Inferior parietal cortex (tissue), 1 donor: ENCODE data around the gene COL9A3.

ENCODE experiments used
- DNase-seq: peaks from one replicate; pipeline ENCODE4 v3.0.0-alpha.2; 2016; ENCODE audit errors: extremely low spot score

COL9A3 gene

GRCh38 chr20:62816884-62817873 is at the start of gene COL9A3:
Gene COL9A3, plus strand, starts transcription at chr20:62817050. Its CDS starts 15 bp downstream, at chr20:62817065.
- peak; percentile 55 for DNase-seq

GRCh38 chr20:62768234-62768546 is 48.7 kb upstream of the COL9A3 start:
- DNase-seq = no peak

GRCh38 chr20:62768551-62769287 is 48.1 kb upstream of the COL9A3 start:
- no peak for DNase-seq

- no peak for DNase-seq
Observed at GRCh38 chr20:62769346-62770071, 47.3 kb upstream of the COL9A3 start.

- DNase-seq = no peak
Observed at GRCh38 chr20:62770111-62770910, 46.5 kb upstream of the COL9A3 start.

GRCh38 chr20:62770916-62771315 is 45.9 kb upstream of the COL9A3 start:
- no peak for DNase-seq

- no peak for DNase-seq
Observed at GRCh38 chr20:62771396-62772102, 45.3 kb upstream of the COL9A3 start.

- DNase-seq = no peak
Observed at GRCh38 chr20:62772103-62772611, 44.7 kb upstream of the COL9A3 start.

- DNase-seq = no peak
Observed at GRCh38 chr20:62772619-62772989, 44.2 kb upstream of the COL9A3 start.

GRCh38 chr20:62772990-62773844 is 43.6 kb upstream of the COL9A3 start:
- DNase-seq = no peak

- DNase-seq = no peak
Observed at GRCh38 chr20:62773845-62774714, 42.8 kb upstream of the COL9A3 start.

GRCh38 chr20:62774762-62775161 is 42.1 kb upstream of the COL9A3 start:
- no peak for DNase-seq

- no peak for DNase-seq
Observed at GRCh38 chr20:62775206-62775605, 41.6 kb upstream of the COL9A3 start.

GRCh38 chr20:62776035-62776691 is 40.7 kb upstream of the COL9A3 start:
- DNase-seq = no peak

GRCh38 chr20:62776692-62777527 is 39.9 kb upstream of the COL9A3 start:
- no peak for DNase-seq

GRCh38 chr20:62777528-62777830 is 39.4 kb upstream of the COL9A3 start:
- DNase-seq = no peak

GRCh38 chr20:62778058-62778457 is 38.8 kb upstream of the COL9A3 start:
- DNase-seq = no peak
